ENCODE measurements around the gene RDH11. TPM values are rescaled to one million over a fixed set of nuclear protein-coding genes. Genes with fewer than 3 reads are reported as not detected.
A peak's percentile ranks its signal among the peaks of the same experiment; 100 is the strongest.

RDH11 gene
- total and polyA plus RNA-seq, 4 donors = 24.2 to 38.7 (median 35.9) TPM

- peak overlapping the region in 1 of 2 donors; percentile 96 for H3K27ac ChIP-seq (ENCODE audit: low read depth in 1 of 2, low read length in 2 of 2)
- no peaks in the 10 kb centered on the region for H3K9me3 ChIP-seq (ENCODE audit: control insufficient read depth, low read length)
- peaks cover 0 to 1% of the 10 kb centered on the region in 2 donors for H3K4me1 ChIP-seq (ENCODE audit: control insufficient read depth in 1 of 2, insufficient read depth in 2 of 2, low read length in 2 of 2)
- DNase-seq = peak; percentile 81 to 90
- H3K4me3 ChIP-seq (ENCODE audit: low read length in 2 of 2) = peak overlapping the region; percentile 54 to 98
- intact Hi-C loops (cut with DNase I) = loop anchor here in 1 of 2 donors (2.0 kb wide), 1 partner anchor 55 kb away; the partner anchor contains the start of gene ARG2
- WGBS, 2 donors = 0% methylated on average over 15 to 25 of the region's 25 CpGs
- no peaks in the 10 kb centered on the region for H3K27me3 ChIP-seq (ENCODE audit: control insufficient read depth in 1 of 2, insufficient read depth in 2 of 2, low read length in 1 of 2)
- peak; percentile 83 for ATAC-seq (ENCODE audit: low FRiP score)
- H3K36me3 ChIP-seq (ENCODE audit: control insufficient read depth in 1 of 2, insufficient read depth in 2 of 2, low read length in 1 of 2) = peaks cover 0 to 3% of the 10 kb centered on the region in 2 donors
Measured at GRCh38 chr14:67674139-67674479, 21.5 kb downstream of the RDH11 start.

GRCh38 chr14:67673451-67673850, 22.1 kb downstream of the RDH11 start:
- DNase-seq = no peak
- H3K9me3 ChIP-seq (ENCODE audit: control insufficient read depth, low read length) = no peaks in the 10 kb centered on the region
- WGBS, 2 donors = 29 to 31% methylated on average over 5 of the region's 5 CpGs
- no peaks in the 10 kb centered on the region for H3K27me3 ChIP-seq (ENCODE audit: control insufficient read depth in 1 of 2, insufficient read depth in 2 of 2, low read length in 1 of 2)
- no peak overlapping the region for H3K27ac ChIP-seq (ENCODE audit: low read depth in 1 of 2, low read length in 2 of 2)
- intact Hi-C loops (cut with DNase I) = no loop called here
- H3K36me3 ChIP-seq (ENCODE audit: control insufficient read depth in 1 of 2, insufficient read depth in 2 of 2, low read length in 1 of 2) = peaks cover 0 to 3% of the 10 kb centered on the region in 2 donors
- H3K4me1 ChIP-seq (ENCODE audit: control insufficient read depth in 1 of 2, insufficient read depth in 2 of 2, low read length in 2 of 2) = peaks cover 0 to 1% of the 10 kb centered on the region in 2 donors
- H3K4me3 ChIP-seq (ENCODE audit: low read length in 2 of 2) = peak overlapping the region; percentile 54 to 98
- ATAC-seq (ENCODE audit: low FRiP score) = no peak

GRCh38 chr14:67668559-67668958, 27.0 kb downstream of the RDH11 start:
- DNase-seq (no peak), ATAC-seq (ENCODE audit: low FRiP score) (no peak)
- H3K4me3 ChIP-seq (ENCODE audit: low read length in 2 of 2) = no peak overlapping the region
- H3K4me1 ChIP-seq (ENCODE audit: control insufficient read depth in 1 of 2, insufficient read depth in 2 of 2, low read length in 2 of 2) = no peaks in the 10 kb centered on the region
- H3K9me3 ChIP-seq (ENCODE audit: control insufficient read depth, low read length) = no peaks in the 10 kb centered on the region
- intact Hi-C loops (cut with DNase I) = loop anchor here in 1 of 2 donors (5.0 kb wide), 1 partner anchor 34 kb away; the partner anchor contains the start of gene RDH12
- no peak overlapping the region for H3K27ac ChIP-seq (ENCODE audit: low read depth in 1 of 2, low read length in 2 of 2)
- no peaks in the 10 kb centered on the region for H3K36me3 ChIP-seq (ENCODE audit: control insufficient read depth in 1 of 2, insufficient read depth in 2 of 2, low read length in 1 of 2)
- H3K27me3 ChIP-seq (ENCODE audit: control insufficient read depth in 1 of 2, insufficient read depth in 2 of 2, low read length in 1 of 2) = no peaks in the 10 kb centered on the region

GRCh38 chr14:67666750-67667449, 28.7 kb downstream of the RDH11 start:
- 2 to 6% methylated on average over 1 of the region's 1 CpG for WGBS, 2 donors
- intact Hi-C loops (cut with DNase I) = loop anchor here (2.0 to 5.0 kb wide), 2 partner anchors 35 to 48 kb away; partner anchors contain the start of genes ARG2 (in 2 of the 2) and RDH12 (in 1 of the 2)
- Histone ChIP-seq H3K4me1 (ENCODE audit: control insufficient read depth in 1 of 2, insufficient read depth in 2 of 2, low read length in 2 of 2) (no peaks in the 10 kb centered on the region), H3K27me3 (ENCODE audit: control insufficient read depth in 1 of 2, insufficient read depth in 2 of 2, low read length in 1 of 2) (no peaks in the 10 kb centered on the region), H3K4me3 (ENCODE audit: low read length in 2 of 2) (no peak overlapping the region), H3K36me3 (ENCODE audit: control insufficient read depth in 1 of 2, insufficient read depth in 2 of 2, low read length in 1 of 2) (no peaks in the 10 kb centered on the region), H3K27ac (ENCODE audit: low read depth in 1 of 2, low read length in 2 of 2) (no peak overlapping the region), H3K9me3 (ENCODE audit: control insufficient read depth, low read length) (no peaks in the 10 kb centered on the region)
- DNase-seq (no peak), ATAC-seq (ENCODE audit: low FRiP score) (peak; percentile 72)

GRCh38 chr14:67665868-67666267, 29.7 kb downstream of the RDH11 start:
- intact Hi-C loops (cut with DNase I) = loop anchor here (2.0 to 5.0 kb wide), 2 partner anchors 36 to 47 kb away; partner anchors contain the start of genes ARG2 (in 2 of the 2) and RDH12 (in 1 of the 2)
- ATAC-seq (ENCODE audit: low FRiP score) (no peak), DNase-seq (no peak)
- Histone ChIP-seq H3K27me3 (ENCODE audit: control insufficient read depth in 1 of 2, insufficient read depth in 2 of 2, low read length in 1 of 2) (no peaks in the 10 kb centered on the region), H3K9me3 (ENCODE audit: control insufficient read depth, low read length) (no peaks in the 10 kb centered on the region), H3K36me3 (ENCODE audit: control insufficient read depth in 1 of 2, insufficient read depth in 2 of 2, low read length in 1 of 2) (no peaks in the 10 kb centered on the region), H3K27ac (ENCODE audit: low read depth in 1 of 2, low read length in 2 of 2) (no peak overlapping the region), H3K4me3 (ENCODE audit: low read length in 2 of 2) (no peak overlapping the region), H3K4me1 (ENCODE audit: control insufficient read depth in 1 of 2, insufficient read depth in 2 of 2, low read length in 2 of 2) (no peaks in the 10 kb centered on the region)
- 76% methylated on average over 2 of the region's 2 CpGs for WGBS, 2 donors

- intact Hi-C loops (cut with DNase I) = no loop called here
Measured at GRCh38 chr14:67663633-67664032, 31.9 kb downstream of the RDH11 start.

GRCh38 chr14:67653651-67654280, 41.8 kb downstream of the RDH11 start:
- ATAC-seq (ENCODE audit: low FRiP score) (no peak), DNase-seq (no peak)
- Histone ChIP-seq H3K36me3 (ENCODE audit: control insufficient read depth in 1 of 2, insufficient read depth in 2 of 2, low read length in 1 of 2) (peaks cover 16 to 18% of the 10 kb centered on the region in 2 donors), H3K27me3 (ENCODE audit: control insufficient read depth in 1 of 2, insufficient read depth in 2 of 2, low read length in 1 of 2) (no peaks in the 10 kb centered on the region), H3K9me3 (ENCODE audit: control insufficient read depth, low read length) (no peaks in the 10 kb centered on the region), H3K4me3 (ENCODE audit: low read length in 2 of 2) (no peak overlapping the region), H3K4me1 (ENCODE audit: control insufficient read depth in 1 of 2, insufficient read depth in 2 of 2, low read length in 2 of 2) (no peaks in the 10 kb centered on the region), H3K27ac (ENCODE audit: low read depth in 1 of 2, low read length in 2 of 2) (no peak overlapping the region)
- intact Hi-C loops (cut with DNase I) = no loop called here
- WGBS, 2 donors = 47 to 59% methylated on average over 6 of the region's 6 CpGs

More at GRCh38 chr14:67663633-67664032, 31.9 kb downstream of the RDH11 start:
- Histone ChIP-seq H3K27me3 (ENCODE audit: control insufficient read depth in 1 of 2, insufficient read depth in 2 of 2, low read length in 1 of 2) (no peaks in the 10 kb centered on the region), H3K27ac (ENCODE audit: low read depth in 1 of 2, low read length in 2 of 2) (no peak overlapping the region), H3K4me1 (ENCODE audit: control insufficient read depth in 1 of 2, insufficient read depth in 2 of 2, low read length in 2 of 2) (no peaks in the 10 kb centered on the region), H3K9me3 (ENCODE audit: control insufficient read depth, low read length) (no peaks in the 10 kb centered on the region), H3K36me3 (ENCODE audit: control insufficient read depth in 1 of 2, insufficient read depth in 2 of 2, low read length in 1 of 2) (peaks cover 0 to 1% of the 10 kb centered on the region in 2 donors), H3K4me3 (ENCODE audit: low read length in 2 of 2) (no peak overlapping the region)
- 82 to 95% methylated on average over 4 of the region's 4 CpGs for WGBS, 2 donors
- no peak for DNase-seq
- ATAC-seq (ENCODE audit: low FRiP score) = no peak

GRCh38 chr14:67652189-67652588, 43.4 kb downstream of the RDH11 start:
- no peak for ATAC-seq (ENCODE audit: low FRiP score)
- peaks cover 20% of the 10 kb centered on the region in 2 donors for H3K36me3 ChIP-seq (ENCODE audit: control insufficient read depth in 1 of 2, insufficient read depth in 2 of 2, low read length in 1 of 2)

More at GRCh38 chr14:67652189-67652588, 43.4 kb downstream of the RDH11 start:
- intact Hi-C loops (cut with DNase I) = no loop called here
- 78 to 81% methylated on average over 1 of the region's 1 CpG for WGBS, 2 donors
- Histone ChIP-seq H3K4me3 (ENCODE audit: low read length in 2 of 2) (no peak overlapping the region), H3K9me3 (ENCODE audit: control insufficient read depth, low read length) (no peaks in the 10 kb centered on the region), H3K27ac (ENCODE audit: low read depth in 1 of 2, low read length in 2 of 2) (no peak overlapping the region), H3K27me3 (ENCODE audit: control insufficient read depth in 1 of 2, insufficient read depth in 2 of 2, low read length in 1 of 2) (no peaks in the 10 kb centered on the region), H3K4me1 (ENCODE audit: control insufficient read depth in 1 of 2, insufficient read depth in 2 of 2, low read length in 2 of 2) (no peaks in the 10 kb centered on the region)
- no peak for DNase-seq

Measured in aorta (tissue), 5 donors.